T-helper 2 cell (primary cell): ENCODE data around the gene TTC39B.

Source experiments
- DNase-seq, 5 experiments: peaks; one replicate each; pipeline versions ENCODE4 v3.0.0 to v3.0.0-alpha.2; 2012 to 2022

TTC39B gene

GRCh38 chr9:15161753-15162152 is 145.3 kb downstream of the TTC39B start:
- no peak for DNase-seq

- DNase-seq = no peak
Observed at GRCh38 chr9:15160673-15161072, 146.3 kb downstream of the TTC39B start.

GRCh38 chr9:15158064-15158463 is 149.0 kb downstream of the TTC39B start:
- DNase-seq = no peak

GRCh38 chr9:15157381-15157780 is 149.6 kb downstream of the TTC39B start:
- DNase-seq = no peak

- no peak for DNase-seq
Observed at GRCh38 chr9:15156241-15156640, 150.8 kb downstream of the TTC39B start.

- no peak for DNase-seq
Observed at GRCh38 chr9:15155826-15156225, 151.2 kb downstream of the TTC39B start.

GRCh38 chr9:15155323-15155722 is 151.7 kb downstream of the TTC39B start:
- no peak for DNase-seq

- no peak for DNase-seq
Observed at GRCh38 chr9:15154677-15155076, 152.3 kb downstream of the TTC39B start.

- no peak for DNase-seq
Observed at GRCh38 chr9:15153961-15154360, 153.1 kb downstream of the TTC39B start.

- no peak for DNase-seq
Observed at GRCh38 chr9:15150939-15151338, 156.1 kb downstream of the TTC39B start.

GRCh38 chr9:15149450-15149849 is 157.6 kb downstream of the TTC39B start:
- DNase-seq = no peak

GRCh38 chr9:15146268-15146700 is 160.7 kb downstream of the TTC39B start:
- DNase-seq = no peak

- DNase-seq = no peak
Observed at GRCh38 chr9:15144622-15145061, 162.4 kb downstream of the TTC39B start.

GRCh38 chr9:15142878-15143534 is 164.0 kb downstream of the TTC39B start:
- DNase-seq = peak in 1 of 5 experiments; percentile 58

- no peak for DNase-seq
Observed at GRCh38 chr9:15140051-15140450, 167.0 kb downstream of the TTC39B start.

GRCh38 chr9:15139469-15139868 is 167.5 kb downstream of the TTC39B start:
- DNase-seq = no peak

GRCh38 chr9:15138357-15138686 is 168.7 kb downstream of the TTC39B start:
- DNase-seq = no peak

- no peak for DNase-seq
Observed at GRCh38 chr9:15137658-15138356, 169.2 kb downstream of the TTC39B start.

GRCh38 chr9:15137089-15137488 is 169.9 kb downstream of the TTC39B start:
- DNase-seq = no peak

- peak in 1 of 5 experiments; percentile 43 for DNase-seq
Observed at GRCh38 chr9:15136646-15137045, 170.4 kb downstream of the TTC39B start.

GRCh38 chr9:15135164-15135792 is 171.7 kb downstream of the TTC39B start:
- DNase-seq = peak in 3 of 5 experiments; percentile 4 to 67 (median 7)

GRCh38 chr9:15133488-15133887 is 173.5 kb downstream of the TTC39B start:
- DNase-seq = no peak

GRCh38 chr9:15132091-15132490 is 174.9 kb downstream of the TTC39B start:
- DNase-seq = no peak

GRCh38 chr9:15131094-15131493 is 175.9 kb downstream of the TTC39B start:
- DNase-seq = no peak
